ENCODE results near the gene UTP3. TPM values are rescaled to one million over a fixed set of nuclear protein-coding genes. Genes with fewer than 3 reads are reported as not detected.
"Not testable (repeated sequence)": the region's sequence is repeated elsewhere in the genome, so short reads cannot be mapped to it uniquely, and the experiment has no call there.

UTP3 gene
- total RNA-seq, 1 donor, result 23.3 TPM

GRCh38 chr4:70728091-70728490 is 39.8 kb downstream of the UTP3 start:
- no peak overlapping the region for H3K4me3 ChIP-seq (ENCODE audit: low read depth, low read length)
- no peak for TF ChIP-seq CTCF (IDR thresholded peaks at IDR 0.05; ENCODE audit: insufficient read depth, low read depth, low read length)
- peak; percentile 88 for DNase-seq (ENCODE audit: low read depth)

DNA sequence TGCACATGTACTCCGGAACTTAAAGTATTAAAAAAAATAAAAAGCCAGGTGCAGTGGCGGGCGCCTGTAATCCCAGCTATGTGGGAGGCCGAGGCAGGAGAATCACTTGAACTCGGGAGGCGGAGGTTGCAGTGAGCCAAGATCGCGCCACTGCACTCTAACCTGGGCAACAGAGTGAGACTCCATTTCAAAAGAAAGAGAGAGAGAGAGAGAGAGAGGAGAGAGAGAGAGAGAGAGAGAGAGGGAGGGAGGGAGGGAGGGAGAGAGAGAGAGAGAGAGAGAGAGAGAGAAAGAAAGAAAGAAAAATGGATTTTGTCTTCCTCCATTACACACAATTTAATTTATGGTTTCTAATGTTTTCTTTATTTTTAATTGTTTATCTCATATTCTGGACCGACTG is 44.5 kb downstream of the UTP3 start:
- H3K4me3 ChIP-seq (ENCODE audit: low read depth, low read length); DNase-seq (ENCODE audit: low read depth): not testable (repeated sequence)

DNA sequence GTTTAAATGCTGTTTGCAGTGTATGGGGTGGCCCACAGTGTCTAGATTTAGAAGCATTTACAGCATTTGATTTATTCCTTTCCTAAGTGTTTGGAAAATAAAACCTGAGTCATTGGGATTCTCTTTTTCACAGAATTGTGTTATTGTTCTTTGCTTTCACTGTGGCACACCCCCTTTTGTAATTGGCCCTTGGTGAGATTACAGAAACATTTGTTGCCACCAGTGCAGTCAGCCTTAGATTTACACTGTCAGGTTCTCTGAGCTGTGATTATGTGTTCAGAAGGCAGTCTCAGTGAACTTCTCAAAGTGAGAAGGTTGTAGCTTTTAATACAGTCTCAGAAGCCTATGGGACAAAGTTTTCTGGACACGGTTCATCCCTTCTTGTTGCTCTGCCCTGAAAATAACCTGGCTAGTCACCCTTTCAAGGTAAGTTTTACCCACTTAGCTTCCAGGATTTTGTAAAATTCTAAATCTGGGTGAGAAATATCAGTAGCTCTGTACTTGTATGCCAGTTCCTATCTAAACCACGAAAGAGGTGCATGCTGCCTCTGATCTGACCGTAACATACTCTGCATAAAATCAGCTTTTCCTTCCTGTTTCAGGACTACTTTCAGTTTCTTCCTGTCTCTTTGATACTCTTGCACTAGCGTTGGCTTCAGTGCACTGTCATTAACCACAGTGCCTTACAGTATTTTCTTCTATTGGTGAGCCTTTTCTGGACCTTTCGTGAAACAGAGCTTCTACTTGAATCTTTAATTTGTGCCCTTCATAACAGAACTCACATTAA is 46.0 kb downstream of the UTP3 start:
- DNase-seq (ENCODE audit: low read depth), result peak; percentile 69
- H3K4me3 ChIP-seq (ENCODE audit: low read depth, low read length), result peak overlapping the region; percentile 55

DNA sequence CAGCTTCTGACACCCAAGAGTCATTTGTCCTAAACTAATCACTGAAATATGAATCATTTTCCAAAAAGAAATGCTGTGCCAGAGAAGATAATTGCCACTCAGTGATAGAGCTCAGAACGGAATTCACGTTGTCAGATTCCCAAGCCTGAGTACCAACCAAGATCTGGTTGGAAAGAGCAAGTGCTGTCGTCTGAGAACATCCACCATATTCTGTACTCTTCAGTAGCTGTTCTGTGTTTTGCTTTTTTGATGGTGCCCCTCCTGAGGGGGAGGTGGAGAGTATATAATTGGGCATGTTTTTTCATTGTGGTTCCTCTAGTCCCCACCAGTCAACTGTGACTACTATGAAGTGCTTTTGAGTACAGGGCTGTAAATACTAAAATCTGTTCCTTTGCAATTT is 46.6 kb downstream of the UTP3 start:
- no peak for TF ChIP-seq CTCF (IDR thresholded peaks at IDR 0.05; ENCODE audit: insufficient read depth, low read depth, low read length)
- H3K4me3 ChIP-seq (ENCODE audit: low read depth, low read length), result peak overlapping the region; percentile 55
- peak; percentile 16 for DNase-seq (ENCODE audit: low read depth)

More for the DNA sequence above, 46.0 kb downstream of the UTP3 start:
- no peak for TF ChIP-seq CTCF (IDR thresholded peaks at IDR 0.05; ENCODE audit: insufficient read depth, low read depth, low read length)

DNA sequence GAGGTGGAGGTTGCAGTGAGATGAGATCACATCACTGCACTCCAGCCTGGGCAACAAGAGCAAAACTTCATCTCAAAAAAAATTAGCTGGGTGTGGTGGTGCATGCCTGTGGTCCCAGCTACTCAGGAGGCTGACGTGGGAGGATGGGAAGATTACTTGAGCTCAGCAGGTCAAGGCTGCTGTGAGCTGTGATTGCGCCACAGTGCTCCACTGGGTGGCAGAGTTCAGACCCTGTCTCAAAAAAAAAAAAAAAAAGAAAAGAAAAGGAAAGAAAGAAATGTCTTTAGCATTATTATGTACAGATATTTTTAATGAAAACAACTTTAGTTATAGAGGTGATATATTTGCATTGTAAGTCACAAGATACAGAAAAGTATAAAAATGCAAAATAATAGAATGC is 47.6 kb downstream of the UTP3 start:
- peak; percentile 94 for DNase-seq (ENCODE audit: low read depth)
- peak; percentile 13 for TF ChIP-seq CTCF (IDR thresholded peaks at IDR 0.05; ENCODE audit: insufficient read depth, low read depth, low read length)
- H3K4me3 ChIP-seq (ENCODE audit: low read depth, low read length), result not testable (repeated sequence)

- peak; percentile 47 for DNase-seq (ENCODE audit: low read depth)
- H3K4me3 ChIP-seq (ENCODE audit: low read depth, low read length), result no peak overlapping the region
- no peak for TF ChIP-seq CTCF (IDR thresholded peaks at IDR 0.05; ENCODE audit: insufficient read depth, low read depth, low read length)
Observed at GRCh38 chr4:70737006-70737405, 48.7 kb downstream of the UTP3 start.

DNA sequence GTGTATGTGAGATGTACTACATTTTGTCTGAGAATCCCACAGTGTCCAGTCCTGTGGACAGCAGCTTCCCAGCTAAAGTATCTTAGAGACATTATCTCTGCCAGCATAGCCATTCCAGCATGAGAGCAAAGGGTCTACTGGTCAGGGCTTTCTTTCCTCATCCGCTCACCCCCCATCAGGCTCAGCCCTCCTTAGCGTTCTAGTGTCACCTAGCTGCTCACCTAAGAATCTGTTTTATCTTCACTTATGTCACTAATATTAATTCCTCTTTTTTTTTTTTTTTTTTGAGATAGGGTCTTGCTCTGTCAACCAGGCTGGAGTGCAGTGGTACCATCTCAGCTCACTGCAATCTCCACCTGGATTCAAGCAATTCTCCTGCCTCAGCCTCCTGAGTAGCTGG is 49.1 kb downstream of the UTP3 start:
- DNase-seq (ENCODE audit: low read depth), result no peak
- no peak overlapping the region for H3K4me3 ChIP-seq (ENCODE audit: low read depth, low read length)
- no peak for TF ChIP-seq CTCF (IDR thresholded peaks at IDR 0.05; ENCODE audit: insufficient read depth, low read depth, low read length)

All from fibroblast of villous mesenchyme (primary cell).